Kidney glomerular epithelial cell (primary cell): ENCODE results near the gene THAP9.
A peak's percentile ranks its signal among the peaks of the same experiment; 100 is the strongest.
"Not testable (repeated sequence)": the region's sequence is repeated elsewhere in the genome, so short reads cannot be mapped to it uniquely, and the experiment has no call there.

Source experiments
- DNase-seq: peaks from one replicate; lab custom pipeline; 2025; lab: John Stamatoyannopoulos, UW

The THAP9 gene

GRCh38 chr4:82896755-82897154, 3.8 kb upstream of the THAP9 start:
- no peak for DNase-seq

- peak; percentile 56 for DNase-seq
Observed at GRCh38 chr4:82898322-82899243, 2.0 kb upstream of the THAP9 start.

GRCh38 chr4:82899374-82900065, 1.0 kb upstream of the THAP9 start:
- DNase-seq: no peak

GRCh38 chr4:82900066-82900410, 497 bp upstream of the THAP9 start:
- peak; percentile 70 for DNase-seq

- DNase-seq: no peak
Observed at GRCh38 chr4:82901183-82901718, 716 bp downstream of the THAP9 start.

GRCh38 chr4:82903737-82904136, 3.2 kb downstream of the THAP9 start:
- no peak for DNase-seq

GRCh38 chr4:82905205-82905604, 4.7 kb downstream of the THAP9 start:
- DNase-seq: peak; percentile 59

- DNase-seq: no peak
Observed at GRCh38 chr4:82906469-82906868, 5.9 kb downstream of the THAP9 start.

GRCh38 chr4:82909326-82909725, 8.8 kb downstream of the THAP9 start:
- no peak for DNase-seq

- no peak for DNase-seq
Observed at GRCh38 chr4:82913305-82913704, 12.8 kb downstream of the THAP9 start.

GRCh38 chr4:82913968-82914367, 13.4 kb downstream of the THAP9 start:
- not testable (repeated sequence) for DNase-seq

- no peak for DNase-seq
Observed at GRCh38 chr4:82918091-82918490, 17.6 kb downstream of the THAP9 start.

- DNase-seq: no peak
Observed at GRCh38 chr4:82919386-82919785, 18.9 kb downstream of the THAP9 start.

GRCh38 chr4:82921795-82922194, 21.3 kb downstream of the THAP9 start:
- DNase-seq: no peak

GRCh38 chr4:82930848-82931755, 30.6 kb downstream of the THAP9 start:
- DNase-seq: no peak

GRCh38 chr4:82934441-82934840, 33.9 kb downstream of the THAP9 start:
- no peak for DNase-seq

- no peak for DNase-seq
Observed at GRCh38 chr4:82939414-82939813, 38.9 kb downstream of the THAP9 start.

- no peak for DNase-seq
Observed at GRCh38 chr4:82947498-82947897, 47.0 kb downstream of the THAP9 start.

- peak; percentile 23 for DNase-seq
Observed at GRCh38 chr4:82948647-82949204, 48.2 kb downstream of the THAP9 start.

GRCh38 chr4:82951196-82951595, 50.7 kb downstream of the THAP9 start:
- DNase-seq: no peak

GRCh38 chr4:82954212-82954611, 53.7 kb downstream of the THAP9 start:
- no peak for DNase-seq

- no peak for DNase-seq
Observed at GRCh38 chr4:82957045-82957444, 56.5 kb downstream of the THAP9 start.
